Measurements from ENCODE around the gene S100A7A.

- TF ChIP-seq POLR2AphosphoS5 (IDR thresholded peaks at IDR 0.05; ENCODE audit: low read depth, low read length) (no peak), POU5F1 (IDR thresholded peaks at IDR 0.05; ENCODE audit: low read depth, low read length) (no peak), NRF1 (IDR thresholded peaks at IDR 0.05; ENCODE audit: low read depth, low read length) (no peak), CBX5 (IDR thresholded peaks at IDR 0.05; ENCODE audit: low read depth, low read length) (no peak), SP1 (IDR thresholded peaks at IDR 0.05; ENCODE audit: low read depth, low read length) (no peak), CEBPB (IDR thresholded peaks at IDR 0.05; ENCODE audit: low read depth, low read length) (no peak), SAP30 (IDR thresholded peaks at IDR 0.05; ENCODE audit: insufficient read depth, insufficient replicate concordance, low read length) (no peak), POLR2A (IDR thresholded peaks at IDR 0.05; ENCODE audit: control extremely low read depth in 1 of 2, low read depth in 2 of 2, low read length in 2 of 2) (no peak), SUZ12 (IDR thresholded peaks at IDR 0.05; ENCODE audit: low read length) (no peak)
- TF ChIP-seq, protein P1, sequence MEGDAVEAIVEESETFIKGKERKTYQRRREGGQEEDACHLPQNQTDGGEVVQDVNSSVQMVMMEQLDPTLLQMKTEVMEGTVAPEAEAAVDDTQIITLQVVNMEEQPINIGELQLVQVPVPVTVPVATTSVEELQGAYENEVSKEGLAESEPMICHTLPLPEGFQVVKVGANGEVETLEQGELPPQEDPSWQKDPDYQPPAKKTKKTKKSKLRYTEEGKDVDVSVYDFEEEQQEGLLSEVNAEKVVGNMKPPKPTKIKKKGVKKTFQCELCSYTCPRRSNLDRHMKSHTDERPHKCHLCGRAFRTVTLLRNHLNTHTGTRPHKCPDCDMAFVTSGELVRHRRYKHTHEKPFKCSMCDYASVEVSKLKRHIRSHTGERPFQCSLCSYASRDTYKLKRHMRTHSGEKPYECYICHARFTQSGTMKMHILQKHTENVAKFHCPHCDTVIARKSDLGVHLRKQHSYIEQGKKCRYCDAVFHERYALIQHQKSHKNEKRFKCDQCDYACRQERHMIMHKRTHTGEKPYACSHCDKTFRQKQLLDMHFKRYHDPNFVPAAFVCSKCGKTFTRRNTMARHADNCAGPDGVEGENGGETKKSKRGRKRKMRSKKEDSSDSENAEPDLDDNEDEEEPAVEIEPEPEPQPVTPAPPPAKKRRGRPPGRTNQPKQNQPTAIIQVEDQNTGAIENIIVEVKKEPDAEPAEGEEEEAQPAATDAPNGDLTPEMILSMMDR (IDR thresholded peaks at IDR 0.05; ENCODE audit: control extremely low read depth in 1 of 3, insufficient read depth in 1 of 3, low read depth in 1 of 3, low read length in 3 of 3): no peak
These were observed 31.3 kb downstream of the S100A7A start for GRCh38 chr1:153447498-153448170.
